ENCODE measurements around the gene ADAM11. TPM values are rescaled to one million over a fixed set of nuclear protein-coding genes. Genes with fewer than 3 reads are reported as not detected.

ADAM11 gene
- total RNA-seq, 2 donors from 2014 or later: 6.8 to 19.9 TPM

- DNase-seq (ENCODE audit: low spot score): no peak
- Histone ChIP-seq H3K36me3 (no peaks in the 10 kb centered on the region), H3K9me3 (no peaks in the 10 kb centered on the region), H3K27ac (peak overlapping the region; percentile 63 to 76), H3K27me3 (no peaks in the 10 kb centered on the region), H3K4me1 (peaks cover 0 to 29% of the 10 kb centered on the region in 2 donors), H3K4me3 (peak overlapping the region; percentile 20 to 35)
- TF ChIP-seq, protein P1, sequence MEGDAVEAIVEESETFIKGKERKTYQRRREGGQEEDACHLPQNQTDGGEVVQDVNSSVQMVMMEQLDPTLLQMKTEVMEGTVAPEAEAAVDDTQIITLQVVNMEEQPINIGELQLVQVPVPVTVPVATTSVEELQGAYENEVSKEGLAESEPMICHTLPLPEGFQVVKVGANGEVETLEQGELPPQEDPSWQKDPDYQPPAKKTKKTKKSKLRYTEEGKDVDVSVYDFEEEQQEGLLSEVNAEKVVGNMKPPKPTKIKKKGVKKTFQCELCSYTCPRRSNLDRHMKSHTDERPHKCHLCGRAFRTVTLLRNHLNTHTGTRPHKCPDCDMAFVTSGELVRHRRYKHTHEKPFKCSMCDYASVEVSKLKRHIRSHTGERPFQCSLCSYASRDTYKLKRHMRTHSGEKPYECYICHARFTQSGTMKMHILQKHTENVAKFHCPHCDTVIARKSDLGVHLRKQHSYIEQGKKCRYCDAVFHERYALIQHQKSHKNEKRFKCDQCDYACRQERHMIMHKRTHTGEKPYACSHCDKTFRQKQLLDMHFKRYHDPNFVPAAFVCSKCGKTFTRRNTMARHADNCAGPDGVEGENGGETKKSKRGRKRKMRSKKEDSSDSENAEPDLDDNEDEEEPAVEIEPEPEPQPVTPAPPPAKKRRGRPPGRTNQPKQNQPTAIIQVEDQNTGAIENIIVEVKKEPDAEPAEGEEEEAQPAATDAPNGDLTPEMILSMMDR (IDR thresholded peaks at IDR 0.05): no peak
Measured at GRCh38 chr17:44749076-44749979, 9.5 kb upstream of the ADAM11 start.

DNA sequence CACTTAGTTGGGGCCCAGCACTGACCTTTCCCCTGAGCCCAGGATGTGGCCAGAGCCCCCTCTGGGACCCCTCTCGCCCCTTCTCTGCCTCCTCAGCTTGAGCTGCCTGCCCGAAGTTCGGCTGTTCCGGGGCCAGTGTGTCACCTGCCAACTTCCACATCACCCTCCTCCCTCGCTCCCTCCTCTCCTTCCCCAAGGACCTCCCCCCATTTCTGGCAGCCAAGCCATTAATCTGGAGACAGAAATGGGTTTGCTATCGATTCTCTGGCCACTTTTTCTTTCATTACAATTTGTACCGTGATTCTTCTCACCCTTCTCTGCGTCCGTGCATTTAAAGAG lies 8.8 kb upstream of the ADAM11 start:
- Histone ChIP-seq H3K36me3 (no peaks in the 10 kb centered on the region), H3K4me1 (peaks cover 0 to 29% of the 10 kb centered on the region in 2 donors), H3K27me3 (no peaks in the 10 kb centered on the region), H3K9me3 (no peaks in the 10 kb centered on the region), H3K27ac (peak overlapping the region; percentile 63 to 76), H3K4me3 (peak overlapping the region; percentile 20 to 35)
- no peak for DNase-seq (ENCODE audit: low spot score)
- TF ChIP-seq, protein P1 (IDR thresholded peaks at IDR 0.05): no peak

DNA sequence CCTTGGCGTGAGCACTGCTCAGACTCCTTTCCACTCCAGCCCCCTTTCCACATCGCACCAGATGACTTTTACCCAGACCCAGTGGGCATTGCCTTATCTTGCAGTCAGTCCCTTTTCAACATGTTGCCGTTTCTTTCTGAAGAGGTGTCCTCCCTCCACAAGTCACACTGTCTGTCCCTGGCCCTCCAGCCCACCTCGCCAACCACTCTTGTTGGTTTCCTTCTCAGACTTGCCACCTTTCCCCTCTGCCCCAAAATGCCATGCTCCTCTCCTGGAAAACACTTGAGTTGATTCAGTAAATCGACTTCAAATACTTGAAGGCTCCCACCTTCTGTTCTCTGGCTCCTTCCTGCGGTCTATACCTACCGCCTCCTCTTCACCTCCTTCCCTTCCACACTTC lies 7.5 kb upstream of the ADAM11 start:
- no peaks in the 10 kb centered on the region for H3K27me3 ChIP-seq

DNA sequence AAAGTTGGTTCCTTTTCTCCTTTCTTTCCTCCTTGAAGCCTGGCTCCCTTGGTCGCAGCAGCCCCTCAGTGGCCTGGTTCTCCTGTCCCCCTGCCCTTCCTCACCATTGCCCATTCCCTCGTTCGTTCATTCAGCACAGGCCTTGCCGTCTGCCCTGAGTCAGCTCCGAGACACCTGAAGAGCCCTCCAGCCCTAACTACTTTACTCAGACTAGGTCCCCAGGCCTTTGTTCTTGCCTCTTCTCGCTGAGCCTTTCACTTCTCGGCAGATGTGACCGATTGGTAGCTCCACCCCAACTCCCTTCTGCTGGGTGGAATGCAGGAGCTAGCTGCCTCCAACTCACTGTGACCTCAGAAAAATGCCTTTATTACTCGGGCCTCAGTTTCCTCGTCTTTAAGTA lies 7.0 kb upstream of the ADAM11 start:
- Histone ChIP-seq H3K27me3 (no peaks in the 10 kb centered on the region), H3K9me3 (no peaks in the 10 kb centered on the region), H3K4me1 (peaks cover 0 to 29% of the 10 kb centered on the region in 2 donors), H3K36me3 (no peaks in the 10 kb centered on the region), H3K4me3 (no peak overlapping the region), H3K27ac (no peak overlapping the region)
- DNase-seq (ENCODE audit: low spot score): no peak
- TF ChIP-seq, protein P1 (IDR thresholded peaks at IDR 0.05): no peak

More for the DNA sequence above, 7.5 kb upstream of the ADAM11 start:
- Histone ChIP-seq H3K27ac (peak overlapping the region; percentile 63 to 76), H3K9me3 (no peaks in the 10 kb centered on the region), H3K36me3 (no peaks in the 10 kb centered on the region), H3K4me3 (no peak overlapping the region), H3K4me1 (peaks cover 0 to 29% of the 10 kb centered on the region in 2 donors)
- DNase-seq (ENCODE audit: low spot score): no peak
- TF ChIP-seq, protein P1 (IDR thresholded peaks at IDR 0.05): no peak

DNA sequence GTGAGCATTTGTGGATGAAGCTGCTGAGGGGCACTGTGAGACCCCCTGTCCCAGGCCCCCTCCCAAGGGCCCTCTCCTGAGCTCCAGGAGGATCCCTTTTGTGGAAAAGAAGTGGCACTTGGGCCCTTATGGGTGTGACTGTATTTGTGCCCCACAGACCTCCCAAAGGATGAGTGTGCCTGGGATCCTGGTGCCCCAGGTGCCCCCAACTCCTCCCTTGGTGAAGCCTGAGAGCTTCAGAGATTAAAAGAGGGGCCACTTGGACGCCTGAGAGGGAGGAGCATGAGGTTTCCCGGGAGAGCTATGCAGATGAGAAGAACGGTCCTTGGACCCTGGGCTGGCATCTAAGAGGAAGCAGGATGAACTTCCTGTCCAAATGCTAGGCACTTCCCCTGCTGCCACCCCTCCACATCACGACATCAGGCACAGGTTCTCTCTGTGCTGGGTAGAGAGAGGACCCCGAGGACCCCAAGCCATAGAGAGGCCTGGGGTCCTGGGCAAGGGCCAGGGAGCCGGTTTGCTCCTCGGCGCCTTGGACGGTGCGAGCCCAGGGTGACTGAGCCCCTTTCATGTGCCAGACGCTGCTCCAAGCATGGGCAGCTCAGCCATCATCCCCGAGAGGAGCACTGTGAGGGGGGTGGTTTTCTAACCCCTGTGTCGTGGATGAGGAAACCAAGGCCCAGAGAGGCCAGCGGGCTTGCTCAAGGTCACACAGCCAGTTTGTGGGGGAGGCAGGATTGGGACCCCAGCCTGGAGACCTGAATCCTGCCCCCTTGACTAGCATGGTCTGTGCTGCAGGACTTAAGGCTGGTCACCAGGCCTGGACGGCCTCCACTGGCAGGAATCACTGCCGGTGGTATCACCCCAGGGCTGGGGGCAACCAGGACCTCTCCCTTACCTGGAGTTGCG lies 5.6 kb upstream of the ADAM11 start:
- no peak overlapping the region for H3K4me3 ChIP-seq
- no peaks in the 10 kb centered on the region for H3K36me3 ChIP-seq
- H3K9me3 ChIP-seq: no peaks in the 10 kb centered on the region
- H3K27me3 ChIP-seq: no peaks in the 10 kb centered on the region
- H3K27ac ChIP-seq: no peak overlapping the region
- no peak for DNase-seq (ENCODE audit: low spot score)
- TF ChIP-seq, protein P1 (IDR thresholded peaks at IDR 0.05): no peak
- H3K4me1 ChIP-seq: peaks cover 0 to 32% of the 10 kb centered on the region in 2 donors

Measured in right atrium auricular region (tissue), 2 donors.